HCT116 (cell line): ENCODE measurements around the gene INHBA.

Experiments used
- POLR2A ChIP-seq: IDR thresholded peaks from 2 replicates; pipeline ENCODE4 v1.7.0; 2011; ENCODE audit warnings: borderline replicate concordance; ENCODE audit not compliant: insufficient read depth, insufficient read length; ENCODE audit errors: extremely low read depth
- TF ChIP-seq, protein P1 (sequence below): IDR thresholded peaks from 2 replicates; pipeline ENCODE4 v1.6.1; 2012

- TF ChIP-seq POLR2A = no peak
- TF ChIP-seq, protein P1, sequence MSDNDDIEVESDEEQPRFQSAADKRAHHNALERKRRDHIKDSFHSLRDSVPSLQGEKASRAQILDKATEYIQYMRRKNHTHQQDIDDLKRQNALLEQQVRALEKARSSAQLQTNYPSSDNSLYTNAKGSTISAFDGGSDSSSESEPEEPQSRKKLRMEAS = no peak
Measured at GRCh38 chr7:41696323-41696916, 6.5 kb downstream of the INHBA start.
